Mammary epithelial cell (primary cell): Measurements from ENCODE around the gene LEMD3.

Experiments used
- EZH2 ChIP-seq: IDR thresholded peaks from 2 replicates; pipeline ENCODE4 v1.6.1; 2012; ENCODE audit warnings: low read length, inconsistent platforms, borderline replicate concordance
- TF ChIP-seq, protein P1 (sequence below), 2 donors: IDR thresholded peaks in 1 of 2; conservative IDR thresholded peaks in 1 of 2; 2 replicates each; pipeline ENCODE4 v1.5.1; 2011 to 2012; ENCODE audit warnings: inconsistent platforms in 2 of 2, low read length in 2 of 2, mild to moderate bottlenecking in 2 of 2, control low read depth in 1 of 2, low read depth in 1 of 2; ENCODE audit not compliant: insufficient read depth in 1 of 2; ENCODE audit errors: extremely low read depth in 1 of 2

DNA sequence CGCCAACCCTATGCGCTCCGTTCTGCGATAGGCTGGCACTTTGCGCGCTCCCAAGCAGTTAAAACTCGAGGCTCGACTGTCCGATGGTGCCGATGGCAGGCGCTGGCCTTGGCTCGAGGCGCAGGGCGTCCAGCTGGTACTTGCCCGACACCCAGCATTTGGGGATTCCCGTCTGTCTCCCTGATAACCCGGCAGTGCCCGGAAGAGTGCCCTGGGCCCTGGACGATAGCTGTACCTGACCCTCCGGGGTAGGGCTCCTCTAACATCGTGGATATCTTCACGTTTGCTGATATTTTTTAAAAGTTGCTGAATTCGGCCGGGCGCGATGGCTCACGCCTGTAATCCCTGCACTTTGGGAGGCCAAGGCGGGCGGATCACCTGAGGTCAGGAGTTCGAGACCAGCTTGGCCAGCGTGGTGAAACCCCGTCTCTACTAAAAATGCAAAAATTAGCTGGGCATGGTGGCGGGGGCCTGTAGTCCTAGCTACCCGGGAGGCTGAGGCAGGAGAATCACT, 47.4 kb upstream of the LEMD3 start:
- TF ChIP-seq, protein P1, sequence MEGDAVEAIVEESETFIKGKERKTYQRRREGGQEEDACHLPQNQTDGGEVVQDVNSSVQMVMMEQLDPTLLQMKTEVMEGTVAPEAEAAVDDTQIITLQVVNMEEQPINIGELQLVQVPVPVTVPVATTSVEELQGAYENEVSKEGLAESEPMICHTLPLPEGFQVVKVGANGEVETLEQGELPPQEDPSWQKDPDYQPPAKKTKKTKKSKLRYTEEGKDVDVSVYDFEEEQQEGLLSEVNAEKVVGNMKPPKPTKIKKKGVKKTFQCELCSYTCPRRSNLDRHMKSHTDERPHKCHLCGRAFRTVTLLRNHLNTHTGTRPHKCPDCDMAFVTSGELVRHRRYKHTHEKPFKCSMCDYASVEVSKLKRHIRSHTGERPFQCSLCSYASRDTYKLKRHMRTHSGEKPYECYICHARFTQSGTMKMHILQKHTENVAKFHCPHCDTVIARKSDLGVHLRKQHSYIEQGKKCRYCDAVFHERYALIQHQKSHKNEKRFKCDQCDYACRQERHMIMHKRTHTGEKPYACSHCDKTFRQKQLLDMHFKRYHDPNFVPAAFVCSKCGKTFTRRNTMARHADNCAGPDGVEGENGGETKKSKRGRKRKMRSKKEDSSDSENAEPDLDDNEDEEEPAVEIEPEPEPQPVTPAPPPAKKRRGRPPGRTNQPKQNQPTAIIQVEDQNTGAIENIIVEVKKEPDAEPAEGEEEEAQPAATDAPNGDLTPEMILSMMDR (conservative IDR thresholded peaks at IDR 0.05 in 1 of 2, IDR thresholded peaks at IDR 0.05 in 1 of 2; ENCODE audit: extremely low read depth in 1 of 2, insufficient read depth in 1 of 2, low read depth in 1 of 2, low read length in 2 of 2) = no peak
- TF ChIP-seq EZH2 = no peak
